Omental fat pad (tissue), 4 donors: ENCODE measurements around the gene APBA2. TPM values are rescaled to one million over a fixed set of nuclear protein-coding genes. Genes with fewer than 3 reads are reported as not detected.

ENCODE experiments used
- ATAC-seq: fragments of 150-250 bp; one replicate; pipeline ENCODE4 v1.9.1; 2016; ENCODE audit warnings: mild to moderate bottlenecking, moderate library complexity; ENCODE audit not compliant: low FRiP score
- DNase-seq: peaks from one replicate; pipeline ENCODE4 v3.0.0-alpha.2; 2019; ENCODE audit warnings: low spot score
- CTCF ChIP-seq, 3 donors: fragments of 450-650 bp; IDR thresholded peaks; one replicate each; pipeline ENCODE4 v1.5.1; 2016 to 2017; ENCODE audit warnings: antibody characterized with exemption in 3 of 3, mild to moderate bottlenecking in 3 of 3, moderate library complexity in 2 of 3
- total RNA-seq, 4 donors: library from RNA; depleted of rRNA; stranded (reverse); fragments of >200 nt; gene quantifications; one replicate each; pipeline ENCODE4 v1.1.0, GENCODE V29; 2016

The APBA2 gene
- total RNA-seq, 4 donors from 2014 or later: 0.93 to 4.3 (median 2.6) TPM

GRCh38 chr15:28935316-28935715 lies 49.5 kb downstream of the APBA2 start:
- ATAC-seq: no peak
- TF ChIP-seq CTCF (IDR thresholded peaks at IDR 0.05): no peak
- no peak for DNase-seq

- no peak for TF ChIP-seq CTCF (IDR thresholded peaks at IDR 0.05)
- DNase-seq (no peak), ATAC-seq (no peak)
Observed at GRCh38 chr15:28936081-28936480, 50.3 kb downstream of the APBA2 start.

GRCh38 chr15:28936481-28936881 lies 50.7 kb downstream of the APBA2 start:
- no peak for TF ChIP-seq CTCF (IDR thresholded peaks at IDR 0.05)
- DNase-seq (no peak), ATAC-seq (no peak)

- ATAC-seq (no peak), DNase-seq (no peak)
- no peak for TF ChIP-seq CTCF (IDR thresholded peaks at IDR 0.05)
Observed at GRCh38 chr15:28937271-28937670, 51.5 kb downstream of the APBA2 start.

GRCh38 chr15:28942046-28942445 lies 56.3 kb downstream of the APBA2 start:
- no peak for TF ChIP-seq CTCF (IDR thresholded peaks at IDR 0.05)

GRCh38 chr15:28942571-28942970 lies 56.8 kb downstream of the APBA2 start:
- ATAC-seq: no peak
- DNase-seq: no peak
- no peak for TF ChIP-seq CTCF (IDR thresholded peaks at IDR 0.05)

More at GRCh38 chr15:28942046-28942445, 56.3 kb downstream of the APBA2 start:
- ATAC-seq (no peak), DNase-seq (no peak)

GRCh38 chr15:28943146-28943545 lies 57.4 kb downstream of the APBA2 start:
- no peak for TF ChIP-seq CTCF (IDR thresholded peaks at IDR 0.05)
- no peak for ATAC-seq

More at GRCh38 chr15:28943146-28943545, 57.4 kb downstream of the APBA2 start:
- DNase-seq: no peak
